ENCODE results near the gene TMEM139.
A peak's percentile ranks its signal among the peaks of the same experiment; 100 is the strongest.

The TMEM139 gene

GRCh38 chr7:143323653-143324052 is 38.9 kb downstream of the TMEM139 start:
- DNase-seq (ENCODE audit: low spot score), result no peak

DNA sequence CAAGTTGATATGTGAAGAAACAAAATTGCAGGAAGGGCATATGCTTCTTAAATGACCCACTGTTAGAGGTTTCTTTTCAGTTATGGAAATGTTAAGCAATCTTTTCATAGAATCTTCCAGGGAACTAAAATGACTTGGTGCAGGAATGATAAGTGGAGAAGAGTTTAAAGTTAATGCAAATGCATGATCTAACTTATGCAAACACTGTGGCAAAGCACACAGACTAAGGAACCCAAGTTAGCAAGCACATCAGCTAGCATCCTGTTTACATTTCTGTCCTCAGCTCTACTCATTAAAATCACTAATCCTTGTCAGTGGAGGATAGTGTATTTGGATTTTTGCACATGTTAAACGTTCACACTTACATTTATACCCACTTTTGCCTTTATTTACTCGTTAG is 40.5 kb downstream of the TMEM139 start:
- DNase-seq (ENCODE audit: low spot score), result no peak

DNA sequence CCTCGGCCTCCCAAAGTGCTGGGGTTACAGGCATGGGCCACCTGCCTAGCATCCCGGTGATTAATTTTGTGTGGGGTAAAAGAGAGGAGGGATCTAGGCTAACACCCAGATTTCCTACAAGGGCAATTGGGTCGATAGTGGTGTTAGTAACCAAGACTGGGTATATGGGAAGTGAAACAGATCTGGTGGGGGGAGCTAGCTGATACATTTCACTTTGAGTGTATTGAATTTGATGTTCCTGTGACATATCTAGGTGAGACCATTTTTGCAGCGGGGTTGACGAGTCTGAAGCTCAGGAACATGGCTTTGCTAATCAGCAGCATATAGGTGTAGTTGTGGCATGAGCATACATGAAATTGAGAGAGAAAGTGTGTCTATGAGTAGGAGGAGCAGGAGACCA is 43.1 kb downstream of the TMEM139 start:
- no peak for DNase-seq (ENCODE audit: low spot score)

DNA sequence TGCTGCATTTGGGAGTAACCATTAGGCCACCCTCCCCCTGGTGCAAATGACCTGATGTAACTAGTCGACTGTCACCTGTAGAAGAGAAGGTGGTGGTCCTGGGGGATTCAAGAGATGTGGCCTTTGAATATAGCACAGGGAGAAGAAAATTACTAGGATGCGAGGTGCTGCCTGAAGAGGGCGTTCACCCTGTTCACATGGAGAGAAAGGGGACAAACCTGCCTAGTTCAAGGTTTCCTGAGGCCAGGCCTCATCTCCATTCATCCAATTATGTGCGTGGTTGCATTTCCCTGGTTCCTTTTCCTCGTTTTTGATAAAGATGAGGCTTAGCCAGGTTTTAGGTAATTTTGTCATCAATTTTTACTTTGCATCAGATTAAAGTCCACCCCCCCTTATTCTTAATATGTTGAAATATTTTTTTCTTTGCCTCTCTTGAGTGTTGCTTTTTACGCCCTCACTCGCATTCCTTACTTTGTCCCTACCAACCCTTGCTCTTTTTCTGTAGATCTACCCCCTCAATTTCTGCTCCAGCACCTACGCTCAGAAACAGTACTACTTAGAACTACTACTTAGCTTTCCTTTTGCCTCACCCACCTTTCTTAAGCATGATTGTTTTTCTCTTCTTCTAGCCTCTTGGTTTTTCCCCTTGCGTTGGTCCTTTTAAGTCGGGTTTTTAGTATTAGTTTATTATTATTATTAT is 44.9 kb downstream of the TMEM139 start:
- no peak for DNase-seq (ENCODE audit: low spot score)

GRCh38 chr7:143331179-143331801 is 46.5 kb downstream of the TMEM139 start:
- peak; percentile 97 for DNase-seq (ENCODE audit: low spot score)

DNA sequence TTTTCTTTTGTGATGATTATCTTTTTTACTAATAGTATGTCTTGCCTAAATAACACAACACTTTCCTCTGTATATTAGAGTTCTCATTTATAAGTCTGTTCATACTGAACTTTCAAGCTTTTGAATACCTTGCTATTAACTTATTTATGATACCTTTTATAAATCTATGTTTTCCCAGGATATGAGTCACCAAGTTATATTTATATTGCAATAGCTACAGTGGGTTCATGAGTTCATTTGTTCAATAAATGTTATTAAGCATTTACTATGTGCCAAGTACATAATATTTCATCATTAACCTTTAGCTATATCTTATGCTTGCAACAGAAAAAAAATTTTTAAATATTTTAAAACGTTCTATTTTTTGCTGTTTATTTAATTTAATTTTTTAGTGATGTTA is 49.5 kb downstream of the TMEM139 start:
- DNase-seq (ENCODE audit: low spot score), result no peak

DNA sequence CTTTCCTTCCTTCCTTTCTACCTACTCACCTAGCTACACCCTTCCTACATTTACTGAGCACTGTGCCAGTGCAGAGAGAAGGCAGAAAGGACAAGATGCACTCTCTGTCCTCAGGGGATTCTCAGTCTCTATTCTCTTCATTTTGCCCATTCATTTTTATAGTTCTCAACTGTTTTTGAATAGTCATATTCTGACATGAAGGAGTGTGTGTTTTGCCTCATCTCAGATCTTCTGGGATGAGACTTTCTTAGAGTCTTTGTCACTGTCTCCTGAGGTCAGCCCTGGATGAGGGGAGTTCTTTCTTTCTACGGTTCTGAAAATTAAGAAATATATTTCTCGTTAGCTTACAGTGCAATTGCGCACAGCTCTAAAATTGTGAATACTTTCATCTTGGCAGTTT is 52.5 kb downstream of the TMEM139 start:
- DNase-seq (ENCODE audit: low spot score), result no peak
